NCI-H2029 treated with DMSO at 0.1 percent for 48 hours (cell line): ENCODE data around the gene CXCR2.
A peak's percentile ranks its signal among the peaks of the same experiment; 100 is the strongest.

Experiments used
- DNase-seq: peaks from one replicate; lab custom pipeline; 2025; lab: John Stamatoyannopoulos, UW

The CXCR2 gene

GRCh38 chr2:218186355-218186766 lies 60.5 kb downstream of the CXCR2 start:
- DNase-seq = peak; percentile 64
